Ectodermal cell (in vitro differentiated cells): ENCODE data around the gene AARSD1.

Experiments used
- H3K27ac ChIP-seq: 2 replicates; pipeline ENCODE4 v1.7.0; 2013; ENCODE audit warnings: mild to moderate bottlenecking, low read depth, low read length; ENCODE audit not compliant: insufficient read depth, poor library complexity, severe bottlenecking
- H3K27me3 ChIP-seq: 2 replicates; pipeline ENCODE4 v1.7.0; 2013; ENCODE audit warnings: mild to moderate bottlenecking, low read length; ENCODE audit not compliant: insufficient read depth, control insufficient read depth, poor library complexity, severe bottlenecking
- H3K36me3 ChIP-seq: one replicate; pipeline ENCODE4 v1.7.0; 2013; ENCODE audit warnings: low read length; ENCODE audit not compliant: control insufficient read depth, insufficient read depth
- H3K4me1 ChIP-seq: one replicate; pipeline ENCODE4 v1.7.0; 2013; ENCODE audit warnings: low read length; ENCODE audit not compliant: control insufficient read depth, insufficient read depth
- H3K4me3 ChIP-seq: 2 replicates; pipeline ENCODE4 v1.7.0; 2013; ENCODE audit warnings: low read depth, low read length, control low read depth; ENCODE audit not compliant: insufficient read depth
- H3K9me3 ChIP-seq: 2 replicates; pipeline ENCODE4 v1.7.0; 2013; ENCODE audit warnings: mild to moderate bottlenecking, low read length, moderate library complexity; ENCODE audit not compliant: control insufficient read depth
- WGBS, 2 experiments: methylation state at CpG; one replicate each; pipeline ENCODE4 v1.1.7; 2013; ENCODE audit warnings: missing lambda C conversion rate in 2 of 2; 5-methylcytosine and 5-hydroxymethylcytosine counted together

The AARSD1 gene

GRCh38 chr17:42906772-42907446 lies 57.3 kb downstream of the AARSD1 start:
- H3K36me3 ChIP-seq, result no peaks in the 10 kb centered on the region
- no peak overlapping the region for H3K27ac ChIP-seq
- no peaks in the 10 kb centered on the region for H3K9me3 ChIP-seq
- H3K4me3 ChIP-seq, result no peak overlapping the region
- no peaks in the 10 kb centered on the region for H3K27me3 ChIP-seq
- H3K4me1 ChIP-seq, result no peaks in the 10 kb centered on the region
- WGBS, 2 experiments, result 90% methylated on average over 8 of the region's 8 CpGs

- Histone ChIP-seq H3K27ac (no peak overlapping the region), H3K36me3 (no peaks in the 10 kb centered on the region), H3K4me1 (no peaks in the 10 kb centered on the region), H3K9me3 (no peaks in the 10 kb centered on the region), H3K4me3 (no peak overlapping the region), H3K27me3 (no peaks in the 10 kb centered on the region)
- 92% methylated on average over 6 of the region's 6 CpGs for WGBS, 2 experiments
These were observed 60.2 kb downstream of the AARSD1 start for GRCh38 chr17:42904110-42904469.

- H3K27me3 ChIP-seq, result no peaks in the 10 kb centered on the region
- no peaks in the 10 kb centered on the region for H3K9me3 ChIP-seq
- no peak overlapping the region for H3K4me3 ChIP-seq
- no peaks in the 10 kb centered on the region for H3K4me1 ChIP-seq
- 94 to 95% methylated on average over 9 to 10 of the region's 10 CpGs for WGBS, 2 experiments
- H3K27ac ChIP-seq, result no peak overlapping the region
- H3K36me3 ChIP-seq, result no peaks in the 10 kb centered on the region
These were observed 62.6 kb downstream of the AARSD1 start for GRCh38 chr17:42901535-42902229.
